NOMO-1 treated with DMSO at 0.1 percent for 48 hours (cell line): Measurements from ENCODE around the gene PTGIS.

Source experiments
- DNase-seq: peaks from one replicate; lab custom pipeline; 2025; ENCODE audit not compliant: unreplicated experiment; lab: John Stamatoyannopoulos, UW

The PTGIS gene

GRCh38 chr20:49532285-49532946 lies 35.5 kb downstream of the PTGIS start:
- no peak for DNase-seq

GRCh38 chr20:49529470-49529869 lies 38.5 kb downstream of the PTGIS start:
- no peak for DNase-seq

GRCh38 chr20:49526568-49526967 lies 41.4 kb downstream of the PTGIS start:
- no peak for DNase-seq

- DNase-seq: no peak
These were observed 41.9 kb downstream of the PTGIS start for GRCh38 chr20:49526056-49526455.

- no peak for DNase-seq
These were observed 44.1 kb downstream of the PTGIS start for GRCh38 chr20:49523767-49524360.

- no peak for DNase-seq
These were observed 46.6 kb downstream of the PTGIS start for GRCh38 chr20:49521356-49521755.

GRCh38 chr20:49519777-49520359 lies 48.1 kb downstream of the PTGIS start:
- no peak for DNase-seq

GRCh38 chr20:49519212-49519712 lies 48.7 kb downstream of the PTGIS start:
- no peak for DNase-seq

GRCh38 chr20:49518576-49518975 lies 49.4 kb downstream of the PTGIS start:
- DNase-seq: no peak

GRCh38 chr20:49517805-49518100 lies 50.2 kb downstream of the PTGIS start:
- DNase-seq: no peak

GRCh38 chr20:49516916-49517804 lies 50.8 kb downstream of the PTGIS start:
- no peak for DNase-seq

- no peak for DNase-seq
These were observed 52.4 kb downstream of the PTGIS start for GRCh38 chr20:49515586-49515985.

- no peak for DNase-seq
These were observed 54.4 kb downstream of the PTGIS start for GRCh38 chr20:49513517-49513916.

GRCh38 chr20:49513009-49513408 lies 54.9 kb downstream of the PTGIS start:
- no peak for DNase-seq

GRCh38 chr20:49511788-49512525 lies 56.0 kb downstream of the PTGIS start:
- no peak for DNase-seq

GRCh38 chr20:49510562-49511122 lies 57.3 kb downstream of the PTGIS start:
- no peak for DNase-seq

- DNase-seq: peak; percentile 62
These were observed 59.3 kb downstream of the PTGIS start for GRCh38 chr20:49508435-49509199.

- no peak for DNase-seq
These were observed 60.0 kb downstream of the PTGIS start for GRCh38 chr20:49507741-49508434.

GRCh38 chr20:49505518-49505917 lies 62.4 kb downstream of the PTGIS start:
- DNase-seq: no peak
